A549 (cell line): Measurements from ENCODE around the gene GAK.

Experiments
- CBX8 ChIP-seq: fragments of 200-600 bp; sonication (generic); IDR thresholded peaks from 2 replicates; pipeline ENCODE4 v1.6.1; 2016
- MAZ ChIP-seq: fragments of 150-350 bp; IDR thresholded peaks from 2 replicates; pipeline ENCODE4 v1.6.1; 2014; ENCODE audit warnings: antibody characterized with exemption, low read depth, low read length, borderline replicate concordance
- POLR2A ChIP-seq: IDR thresholded peaks from 2 replicates; pipeline ENCODE4 v1.6.1; 2012; ENCODE audit warnings: mild to moderate bottlenecking, low read length
- POLR2AphosphoS2 ChIP-seq: conservative IDR thresholded peaks from 2 replicates; pipeline ENCODE4 v1.6.1; 2012; ENCODE audit warnings: low read length, improper control_type of control experiment, inconsistent platforms
- RCOR1 ChIP-seq: fragments of 150-350 bp; IDR thresholded peaks from 2 replicates; pipeline ENCODE4 v1.6.1; 2014; ENCODE audit warnings: antibody characterized with exemption, low read length, low read depth
- RFX5 ChIP-seq: fragments of 450-650 bp; IDR thresholded peaks from 2 replicates; pipeline ENCODE4 v1.7.1; 2014; ENCODE audit warnings: antibody characterized with exemption, mild to moderate bottlenecking, moderate library complexity

DNA sequence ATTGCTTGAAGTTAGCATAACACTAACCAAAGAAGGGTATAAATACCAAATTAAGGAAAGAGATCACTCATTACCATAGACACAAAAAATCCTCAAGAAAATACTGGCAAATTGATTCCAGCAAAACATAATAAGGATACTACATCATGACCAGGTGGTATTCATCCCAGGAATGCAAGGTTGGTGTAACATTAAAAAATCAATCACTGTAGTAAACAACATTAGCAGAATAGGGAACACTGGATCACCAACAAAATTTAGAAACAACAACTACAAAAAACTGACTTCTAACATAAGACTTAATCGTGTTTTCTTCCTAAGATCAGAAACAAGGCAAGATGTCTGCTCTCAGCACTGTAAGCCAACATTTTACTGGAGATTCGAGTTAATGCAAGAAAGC, 14.1 kb downstream of the GAK start:
- TF ChIP-seq POLR2A (no peak), MAZ (no peak), POLR2AphosphoS2 (no peak), RFX5 (no peak), CBX8 (no peak), RCOR1 (no peak)
